Measurements from ENCODE around the gene GRAMD1A.
A peak's percentile ranks its signal among the peaks of the same experiment; 100 is the strongest.
"Not testable (repeated sequence)": the region's sequence is repeated elsewhere in the genome, so short reads cannot be mapped to it uniquely, and the experiment has no call there.

GRAMD1A gene

GRCh38 chr19:34979819-34980640 lies 20.1 kb upstream of the GRAMD1A start:
- DNase-seq, result no peak

DNA sequence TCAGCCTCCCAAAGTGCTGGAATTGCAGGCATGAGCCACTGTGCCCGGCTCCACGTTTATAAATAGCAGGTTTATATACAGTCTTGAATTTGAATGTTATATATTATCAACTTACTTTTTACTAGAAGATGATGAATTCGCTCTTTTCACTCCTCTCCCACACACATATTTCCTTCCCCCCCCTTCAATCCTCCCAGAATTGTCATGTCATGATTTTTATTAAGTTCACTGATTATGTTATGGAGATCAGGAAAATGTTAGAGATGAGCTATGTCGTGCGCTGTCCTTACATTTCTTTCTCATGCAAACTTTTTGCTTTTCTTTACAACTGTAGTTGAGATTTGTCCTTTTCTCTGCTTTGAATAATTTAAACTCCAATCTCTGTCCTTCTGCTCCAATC lies 17.8 kb upstream of the GRAMD1A start:
- no peak for DNase-seq

- no peak for DNase-seq
Observed at GRCh38 chr19:34983786-34984185, 16.3 kb upstream of the GRAMD1A start.

- DNase-seq, result no peak
Observed at GRCh38 chr19:34984287-34984686, 15.8 kb upstream of the GRAMD1A start.

DNA sequence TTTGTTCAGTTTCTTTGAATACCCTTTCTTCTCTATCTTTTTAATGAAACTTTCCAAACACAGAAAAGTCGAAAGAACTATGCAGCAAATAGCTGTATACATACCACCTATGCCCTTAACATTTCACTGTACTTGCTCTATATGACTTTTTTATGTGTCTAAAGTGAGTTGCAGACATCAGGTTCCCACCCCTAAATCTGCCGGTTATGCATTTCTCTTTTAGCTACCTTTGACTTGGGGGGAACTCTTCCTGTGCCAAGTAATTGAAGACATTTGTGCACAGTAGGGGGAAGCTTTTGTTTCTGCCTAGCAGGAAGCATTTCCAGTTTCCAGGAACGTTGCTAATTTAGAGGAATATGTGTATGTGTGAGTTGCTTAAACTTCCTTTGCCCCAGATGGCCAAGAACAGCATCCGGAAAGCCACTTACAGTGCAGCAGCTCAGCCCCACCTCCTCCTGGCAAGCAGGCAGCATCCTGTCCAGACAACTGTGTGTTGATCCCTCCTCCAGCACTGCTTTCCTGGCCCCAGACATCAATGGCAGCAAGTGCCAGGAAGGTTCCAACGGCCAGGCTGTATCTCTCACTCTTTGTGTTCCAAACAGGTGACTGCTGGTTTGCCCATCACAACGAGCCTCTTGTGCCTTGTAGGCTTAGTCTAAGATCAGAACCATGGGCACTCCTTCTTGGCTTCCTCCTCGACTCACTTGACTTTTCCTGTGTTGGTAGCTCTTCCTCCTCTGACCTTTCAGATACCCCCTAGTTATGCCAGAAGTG lies 14.7 kb upstream of the GRAMD1A start:
- no peak for DNase-seq

GRCh38 chr19:34988119-34988518 lies 12.0 kb upstream of the GRAMD1A start:
- DNase-seq, result no peak

GRCh38 chr19:34989298-34989697 lies 10.8 kb upstream of the GRAMD1A start:
- DNase-seq, result no peak

DNA sequence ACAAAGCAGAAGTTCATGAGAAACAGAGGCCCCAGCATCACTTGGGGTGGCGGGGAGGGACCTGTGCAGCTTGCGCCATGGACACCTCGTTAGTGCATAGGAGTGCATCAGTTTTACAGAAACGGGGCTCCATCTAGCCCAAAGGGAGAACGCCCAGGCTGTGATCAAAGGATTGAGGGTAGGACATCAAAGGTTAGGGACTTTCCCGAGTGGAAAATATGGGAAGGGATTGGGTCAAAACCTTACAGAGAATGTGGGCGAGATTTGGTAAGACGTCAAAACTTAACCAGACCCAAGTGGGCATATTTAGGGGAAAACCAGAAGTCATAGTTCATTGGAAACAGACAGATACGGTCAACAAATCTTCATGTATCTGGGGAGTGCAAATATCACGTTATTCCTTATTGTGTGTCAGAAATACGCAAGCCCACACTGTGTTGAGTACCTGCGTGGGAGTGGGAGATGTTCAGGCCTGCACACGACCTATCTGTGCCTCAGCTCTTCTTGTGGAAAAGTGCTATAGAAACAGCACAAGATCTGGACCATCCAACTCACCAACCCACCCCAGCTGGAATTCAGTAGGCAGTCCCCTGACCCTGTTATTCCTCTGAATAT lies 9.4 kb upstream of the GRAMD1A start:
- DNase-seq, result no peak

GRCh38 chr19:34991542-34992333 lies 8.4 kb upstream of the GRAMD1A start:
- no peak for DNase-seq

DNA sequence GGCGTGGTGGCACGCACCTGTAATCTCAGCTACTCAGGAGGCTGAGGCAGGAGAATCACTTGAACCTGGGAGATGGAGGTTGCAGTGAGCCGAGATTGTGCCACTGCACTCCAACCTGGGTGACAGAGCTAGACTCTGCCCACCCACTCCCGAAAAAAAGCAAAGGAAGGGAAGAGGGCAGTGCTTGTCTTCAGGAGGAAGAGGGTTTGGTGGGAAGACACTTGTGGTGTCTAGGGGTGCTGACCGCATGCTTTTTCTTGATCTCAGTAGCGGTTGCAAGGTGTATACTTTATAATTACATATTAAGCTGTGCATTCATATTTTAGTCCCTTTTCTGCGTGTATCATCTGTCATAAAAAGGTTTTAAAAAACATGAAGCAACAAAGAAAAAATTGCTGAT lies 7.5 kb upstream of the GRAMD1A start:
- DNase-seq, result not testable (repeated sequence)

DNA sequence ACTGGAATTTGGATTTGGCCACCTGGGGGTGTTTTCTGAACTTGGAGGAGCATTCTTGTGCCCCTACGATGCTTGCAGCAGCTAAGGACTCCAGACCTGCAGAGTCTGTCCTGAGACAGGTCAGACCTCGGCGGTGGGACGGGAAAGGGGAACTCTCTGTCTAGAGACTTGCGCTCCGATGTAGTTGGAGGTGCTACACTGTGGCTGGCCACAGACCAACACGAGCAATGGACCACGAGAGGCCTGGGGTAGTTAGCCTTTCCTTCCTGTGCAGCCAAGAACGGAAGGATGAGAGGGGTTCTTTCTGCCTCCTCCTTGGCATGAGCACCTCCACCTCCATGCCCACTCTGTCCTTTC lies 5.9 kb upstream of the GRAMD1A start:
- DNase-seq, result no peak

- no peak for DNase-seq
Observed at GRCh38 chr19:34994643-34995541, 5.2 kb upstream of the GRAMD1A start.

- no peak for DNase-seq
Observed at GRCh38 chr19:34995551-34995950, 4.6 kb upstream of the GRAMD1A start.

DNA sequence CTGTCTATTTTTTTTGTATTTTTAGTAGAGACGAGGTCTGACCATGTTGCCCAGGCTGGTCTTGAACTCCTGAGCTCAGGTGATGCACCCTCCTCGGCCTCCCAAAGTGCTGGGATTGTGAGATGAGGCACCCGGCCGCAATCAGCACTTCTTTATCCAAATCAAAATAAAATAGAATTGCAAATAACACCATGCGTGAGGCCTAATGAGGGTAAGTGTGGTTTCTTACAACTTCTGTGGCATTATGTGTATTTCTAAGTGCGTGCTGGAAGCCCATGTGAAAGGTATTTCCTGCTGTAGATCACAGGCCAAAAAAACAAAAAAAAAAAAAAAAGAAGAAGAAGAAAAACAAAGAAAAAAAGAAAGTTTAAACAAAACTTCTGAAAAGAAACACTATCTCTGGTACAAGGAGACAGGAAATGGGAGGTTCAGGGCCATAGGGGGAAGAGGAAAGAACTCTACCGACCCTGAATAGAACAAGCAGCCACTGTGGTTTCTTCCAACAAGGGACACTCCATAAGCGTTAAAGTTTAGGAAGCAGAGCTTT lies 3.0 kb upstream of the GRAMD1A start:
- peak; percentile 63 for DNase-seq

DNA sequence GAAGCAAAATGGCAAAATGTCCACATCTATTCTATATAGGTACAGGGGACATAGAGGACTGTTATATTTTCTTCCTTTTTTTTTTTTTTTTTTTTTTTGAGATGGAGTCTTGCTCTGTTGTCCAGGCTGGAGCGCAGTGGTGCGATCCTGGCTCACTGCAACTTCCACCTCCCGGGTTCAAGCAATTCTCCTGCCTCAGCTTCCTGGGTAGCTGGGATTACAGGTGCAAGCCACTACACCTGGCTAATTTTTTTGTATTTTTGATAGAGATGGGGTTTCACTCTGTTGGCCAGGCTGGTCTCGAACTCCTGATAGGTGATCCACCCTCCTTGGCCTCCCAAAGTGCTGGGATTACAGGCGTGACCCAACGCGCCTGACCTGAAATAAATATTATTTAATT lies 1.9 kb upstream of the GRAMD1A start:
- DNase-seq, result not testable (repeated sequence)

DNA sequence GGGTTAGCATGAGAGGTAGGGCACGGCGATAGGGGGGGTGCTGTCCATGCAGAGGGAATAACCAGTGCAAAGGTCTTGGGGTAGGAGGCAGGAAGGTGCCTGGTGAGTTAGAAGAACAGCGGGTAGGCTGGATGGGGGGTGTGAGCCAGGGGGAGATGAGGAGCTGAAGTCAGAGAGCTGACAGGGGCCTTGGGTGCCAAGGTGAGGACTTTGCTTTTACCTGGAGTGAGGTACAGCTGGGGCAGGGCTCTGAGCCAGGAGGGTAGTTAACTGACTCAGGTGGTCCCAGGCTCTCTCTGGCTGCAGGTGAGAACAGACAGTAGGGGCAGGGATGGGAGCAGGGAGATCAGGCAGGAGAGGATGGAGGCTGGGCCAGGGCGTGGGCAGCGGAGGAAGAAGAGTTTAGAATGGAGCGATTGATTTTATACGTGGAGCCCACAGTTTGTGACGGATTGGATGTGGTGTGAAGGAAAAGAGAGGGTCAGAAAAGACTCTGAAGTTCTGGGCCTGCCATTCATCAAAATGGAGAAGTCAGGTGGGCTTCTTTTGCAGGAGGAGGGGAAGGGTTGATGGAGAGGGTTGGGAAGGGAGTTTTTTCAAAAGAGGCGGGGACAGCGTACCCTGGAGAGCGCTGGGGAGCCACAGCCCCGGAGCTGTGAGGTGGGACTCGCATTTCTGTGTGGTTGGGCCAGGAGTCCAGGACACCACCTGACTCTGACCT lies 1.2 kb upstream of the GRAMD1A start:
- no peak for DNase-seq

DNA sequence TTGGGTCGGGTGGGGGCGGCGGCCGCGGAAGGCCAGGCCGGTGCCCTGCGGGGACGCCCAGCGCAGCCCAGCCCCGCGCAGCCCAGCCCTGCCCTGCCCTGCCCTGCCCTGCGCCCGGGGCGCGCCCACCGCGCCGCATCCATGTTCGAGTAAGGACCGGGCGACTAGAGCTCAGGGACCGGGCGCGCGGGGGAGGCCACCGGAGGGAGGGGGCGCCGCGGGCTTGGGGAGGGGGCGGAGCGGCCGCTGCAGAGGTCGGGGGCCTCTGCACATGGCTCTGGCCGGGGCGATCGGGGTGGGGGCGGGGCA lies 169 bp downstream of the GRAMD1A start:
- no peak for DNase-seq

- DNase-seq, result peak; percentile 72
Observed at GRCh38 chr19:35000647-35001501, 751 bp downstream of the GRAMD1A start.

DNA sequence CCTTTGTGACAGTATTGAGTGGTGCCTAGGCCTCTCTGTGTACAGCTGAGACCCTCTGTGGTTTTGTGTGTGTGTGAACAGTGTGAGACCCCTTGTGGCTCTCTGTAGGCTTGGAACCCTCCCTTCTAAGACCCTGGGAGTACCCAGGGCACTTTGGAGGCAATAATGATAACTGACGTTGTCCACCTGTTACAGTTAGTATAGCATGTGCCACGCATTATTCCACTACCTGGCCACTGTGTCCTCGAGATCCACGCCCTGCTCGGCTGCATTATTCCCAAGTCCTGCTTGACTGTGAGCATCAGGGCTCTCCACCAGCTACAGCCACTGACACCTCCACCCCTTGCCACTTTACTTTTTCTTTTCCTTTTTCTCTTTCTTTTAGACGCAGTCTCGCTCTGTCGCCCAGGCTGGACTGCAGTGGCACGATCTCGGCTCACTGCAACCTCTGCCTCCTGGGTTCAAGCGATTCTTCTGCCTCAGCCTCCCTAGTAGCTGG lies 2.0 kb downstream of the GRAMD1A start:
- DNase-seq, result no peak
